NCI-H1930 (cell line): ENCODE measurements around the gene HSPA4L.

Source experiments
- DNase-seq, 2 experiments: peaks; one replicate each; lab custom pipeline; 2025; lab: John Stamatoyannopoulos, UW

Gene HSPA4L

DNA sequence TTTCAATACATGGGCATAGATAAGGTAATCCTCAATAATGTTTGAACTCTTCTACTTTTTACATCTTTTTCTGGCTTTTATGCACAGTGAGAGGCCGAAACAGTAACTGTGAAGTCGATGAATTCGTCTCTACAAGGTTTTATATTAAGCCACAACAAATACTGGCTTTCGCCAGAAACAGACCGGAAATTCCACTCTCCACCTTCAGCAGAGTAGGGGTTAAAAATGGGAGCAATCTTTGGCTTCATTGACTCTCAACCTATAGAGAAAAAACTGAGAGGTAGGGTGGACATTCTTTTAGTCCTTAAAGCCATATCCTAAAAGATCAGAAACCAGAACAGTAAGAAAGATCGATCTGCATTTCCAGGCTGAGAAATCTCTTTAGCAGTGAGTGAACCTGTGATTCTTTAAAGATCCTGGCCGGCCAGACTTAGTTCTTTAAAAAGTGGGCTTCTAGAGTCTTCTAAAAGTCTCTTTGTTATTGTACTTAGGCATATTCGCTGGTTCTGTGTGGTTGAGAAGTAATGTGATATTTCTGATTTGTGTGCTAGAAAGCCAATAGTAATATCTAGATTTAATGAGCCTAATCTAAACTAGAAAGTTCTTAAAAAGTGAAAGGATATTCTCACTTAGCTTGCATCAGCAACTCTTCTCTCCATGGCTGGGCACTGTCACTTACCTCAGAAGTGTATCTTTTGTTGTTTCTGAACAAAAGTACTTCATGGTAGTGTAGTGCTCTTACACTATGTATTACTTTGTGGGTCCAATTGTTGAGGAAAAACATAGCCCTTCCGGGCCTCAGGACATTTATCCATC is 2.0 kb downstream of the HSPA4L start:
- DNase-seq = no peak

DNA sequence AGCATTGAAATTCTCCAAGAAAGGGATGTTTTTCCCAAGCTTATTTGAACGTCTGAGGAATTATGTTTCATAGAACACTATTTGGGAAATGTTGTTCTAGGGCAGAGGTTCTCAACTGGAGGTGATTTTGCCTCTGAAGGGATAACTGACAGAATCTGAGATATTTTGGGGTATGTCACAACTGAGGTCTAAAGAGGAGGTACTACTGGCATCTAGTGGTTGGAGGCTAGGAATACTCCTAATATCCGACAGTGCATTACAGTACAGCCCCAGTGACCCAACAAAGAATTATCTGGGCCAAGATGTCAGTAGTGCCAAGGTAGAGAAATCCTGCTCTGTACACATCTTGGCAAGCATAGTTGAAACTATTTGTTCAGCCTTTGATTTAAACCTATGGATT is 6.4 kb downstream of the HSPA4L start:
- DNase-seq = no peak

DNA sequence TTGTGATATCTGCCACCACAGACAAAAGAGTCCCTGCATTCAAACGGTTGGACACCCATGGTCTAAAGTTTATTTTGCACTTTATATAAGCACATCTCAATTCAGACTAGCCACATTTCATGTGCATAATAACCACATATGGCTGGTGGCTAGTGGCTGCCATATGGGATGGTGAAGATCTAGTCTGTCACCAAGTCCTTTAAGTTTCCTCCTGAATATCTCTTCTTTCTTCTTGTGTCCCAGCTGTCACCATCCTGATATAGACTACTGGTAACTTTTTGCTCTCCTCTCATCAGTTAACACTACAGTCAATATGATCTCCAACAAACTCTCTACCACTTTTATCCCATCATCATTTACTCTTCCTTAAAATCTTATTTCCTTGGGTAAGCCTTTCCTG is 9.3 kb downstream of the HSPA4L start:
- no peak for DNase-seq

DNA sequence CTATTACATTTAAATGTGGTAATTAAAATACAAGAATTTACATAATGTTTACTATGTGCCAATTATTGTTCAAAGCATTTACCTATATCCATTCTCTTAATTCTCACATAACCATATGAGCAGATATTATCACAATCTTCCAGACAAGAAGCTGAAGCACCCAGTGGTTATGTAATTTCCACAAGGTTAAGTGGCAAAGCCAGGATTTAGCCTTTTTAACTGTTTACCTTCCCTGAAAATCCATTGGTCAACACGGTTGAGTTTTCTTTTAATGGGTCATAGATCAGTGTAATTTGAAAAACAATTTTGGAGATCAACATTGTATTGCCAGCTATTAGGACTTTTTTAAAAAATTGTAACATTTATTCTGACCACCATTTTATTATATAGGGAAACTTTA is 11.4 kb downstream of the HSPA4L start:
- DNase-seq = no peak

DNA sequence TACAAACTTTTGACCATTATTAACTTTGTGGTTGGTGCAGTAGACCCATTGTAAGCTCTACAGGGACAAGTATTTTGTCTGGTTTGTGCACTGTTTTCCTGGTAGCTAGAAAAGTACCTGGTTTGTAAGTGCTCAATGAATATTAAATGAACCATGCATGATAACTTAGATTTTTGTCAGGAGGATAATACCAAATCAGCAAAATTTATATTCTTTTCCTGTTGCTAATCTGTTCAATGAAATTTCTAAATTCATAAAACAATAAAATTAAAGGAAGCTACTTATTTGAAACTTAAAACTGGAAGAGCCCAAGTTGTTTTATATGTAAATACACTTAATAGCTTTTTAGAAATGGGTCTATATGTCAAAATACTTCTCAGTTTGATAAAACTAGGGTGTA is 17.6 kb downstream of the HSPA4L start:
- no peak for DNase-seq

DNA sequence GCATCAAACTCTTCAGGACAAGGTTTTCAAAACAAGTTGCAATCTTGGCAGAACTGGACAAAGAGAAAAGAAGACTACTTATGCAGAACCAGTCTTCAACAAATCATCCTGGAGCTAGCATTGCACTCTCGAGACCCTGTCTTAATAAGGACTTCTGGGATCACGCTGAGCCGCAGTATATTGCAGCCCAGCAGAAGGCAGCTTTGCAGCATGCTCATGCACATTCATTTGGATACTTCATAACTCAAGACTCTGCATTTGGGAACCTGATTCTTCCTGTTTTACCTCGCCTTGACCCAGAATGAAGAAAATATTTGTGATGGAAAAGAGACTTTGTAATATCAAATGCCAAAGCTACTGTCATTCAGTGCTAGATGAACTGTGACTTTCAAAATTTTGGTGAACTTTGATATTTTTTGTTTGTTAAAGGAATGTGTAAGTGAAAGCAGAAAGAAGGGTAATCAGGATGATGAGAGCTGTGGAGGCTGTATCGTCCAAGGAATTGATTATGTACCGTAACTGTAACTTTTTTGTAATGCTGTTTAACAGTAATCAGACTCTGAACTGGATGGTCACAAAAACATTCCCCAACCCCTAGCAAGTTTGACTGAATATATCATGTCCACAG is 27.2 kb downstream of the HSPA4L start:
- DNase-seq = no peak

DNA sequence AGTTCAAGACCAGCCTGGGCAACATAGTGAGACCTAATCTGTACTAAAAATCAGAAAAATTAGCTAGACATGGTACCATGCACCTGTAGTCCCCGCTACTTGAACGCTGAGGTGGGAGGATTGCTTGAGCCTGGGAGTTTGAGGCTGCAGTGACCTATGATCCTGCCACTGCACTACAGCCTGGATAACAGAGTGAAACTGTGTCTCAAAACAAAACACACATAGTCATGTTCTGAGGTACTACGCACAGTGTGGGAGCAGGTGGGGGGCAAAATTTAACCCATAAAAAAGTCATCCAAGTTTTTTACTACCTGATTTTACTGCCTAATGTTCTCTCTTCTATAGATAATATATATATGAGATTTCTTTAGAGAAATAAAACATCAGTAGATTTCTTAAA is 28.4 kb downstream of the HSPA4L start:
- no peak for DNase-seq

DNA sequence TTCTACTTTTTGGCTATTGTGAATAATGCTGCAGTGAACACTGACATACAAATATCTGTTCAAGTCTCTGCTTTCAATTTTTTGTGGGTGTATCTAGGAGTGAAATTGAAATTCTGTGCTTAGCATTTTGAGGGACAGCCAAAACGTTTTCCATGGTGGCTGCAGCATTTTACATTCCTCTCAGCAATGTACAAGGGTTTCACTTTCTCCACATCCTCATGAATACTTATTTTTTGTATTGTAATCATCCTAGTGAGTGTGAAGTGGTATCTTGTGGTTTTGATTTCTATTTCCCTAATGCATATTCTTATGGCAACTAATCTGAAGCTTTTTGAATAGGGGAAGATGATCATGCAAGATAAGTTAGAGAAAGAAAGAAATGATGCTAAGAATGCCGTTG is 40.3 kb downstream of the HSPA4L start:
- DNase-seq = no peak

DNA sequence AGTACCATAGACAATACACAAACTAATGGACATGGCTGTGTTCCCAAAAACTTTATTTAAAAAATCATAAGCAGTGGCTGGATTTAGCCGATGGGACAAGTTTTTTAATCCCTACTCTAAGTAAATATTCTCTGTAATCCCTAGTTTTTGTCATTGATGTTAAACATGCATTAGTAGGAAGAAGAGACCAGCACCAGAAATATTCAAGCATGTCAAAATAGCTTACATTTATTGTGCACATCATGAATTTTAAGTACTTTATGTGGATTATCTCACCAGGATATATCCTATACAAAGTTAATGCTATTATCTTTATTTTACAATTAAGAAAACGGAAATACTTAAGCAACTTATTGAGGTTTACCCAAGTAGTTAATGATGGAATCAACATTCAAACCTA is 46.0 kb downstream of the HSPA4L start:
- no peak for DNase-seq

DNA sequence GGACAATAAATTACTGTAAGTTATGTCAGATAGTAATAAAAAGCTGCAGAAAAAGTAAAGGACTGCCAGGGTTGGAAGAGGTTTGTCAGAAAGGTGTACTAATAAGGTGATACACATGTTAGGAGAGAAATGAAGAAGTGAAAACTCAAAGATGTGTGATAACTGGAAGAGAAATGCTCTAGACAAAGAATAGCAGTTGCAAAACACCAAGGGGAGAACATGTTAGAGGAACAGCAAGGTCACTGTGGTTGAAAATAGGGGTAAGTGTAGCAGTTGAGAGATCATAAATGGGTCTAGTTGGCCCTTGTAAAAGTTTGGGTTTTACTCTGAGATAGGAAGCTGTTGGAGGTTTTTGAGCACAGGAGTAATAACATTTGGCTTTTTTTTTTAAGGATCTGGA is 46.9 kb downstream of the HSPA4L start:
- no peak for DNase-seq

DNA sequence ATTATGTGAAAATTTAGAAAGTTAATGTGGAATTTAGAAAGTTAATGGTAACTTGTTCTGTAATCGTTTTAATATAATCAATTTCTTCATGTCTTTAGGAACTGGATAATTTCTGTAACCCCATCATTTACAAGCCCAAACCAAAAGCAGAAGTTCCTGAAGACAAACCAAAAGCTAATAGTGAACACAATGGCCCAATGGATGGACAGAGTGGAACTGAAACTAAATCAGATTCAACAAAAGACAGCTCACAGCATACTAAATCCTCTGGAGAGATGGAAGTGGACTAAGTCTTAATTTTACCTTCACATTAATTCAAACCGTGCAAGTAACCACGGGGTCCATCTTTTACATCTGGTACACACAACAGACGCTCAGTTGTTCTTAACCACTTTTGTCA is 50.5 kb downstream of the HSPA4L start:
- no peak for DNase-seq

DNA sequence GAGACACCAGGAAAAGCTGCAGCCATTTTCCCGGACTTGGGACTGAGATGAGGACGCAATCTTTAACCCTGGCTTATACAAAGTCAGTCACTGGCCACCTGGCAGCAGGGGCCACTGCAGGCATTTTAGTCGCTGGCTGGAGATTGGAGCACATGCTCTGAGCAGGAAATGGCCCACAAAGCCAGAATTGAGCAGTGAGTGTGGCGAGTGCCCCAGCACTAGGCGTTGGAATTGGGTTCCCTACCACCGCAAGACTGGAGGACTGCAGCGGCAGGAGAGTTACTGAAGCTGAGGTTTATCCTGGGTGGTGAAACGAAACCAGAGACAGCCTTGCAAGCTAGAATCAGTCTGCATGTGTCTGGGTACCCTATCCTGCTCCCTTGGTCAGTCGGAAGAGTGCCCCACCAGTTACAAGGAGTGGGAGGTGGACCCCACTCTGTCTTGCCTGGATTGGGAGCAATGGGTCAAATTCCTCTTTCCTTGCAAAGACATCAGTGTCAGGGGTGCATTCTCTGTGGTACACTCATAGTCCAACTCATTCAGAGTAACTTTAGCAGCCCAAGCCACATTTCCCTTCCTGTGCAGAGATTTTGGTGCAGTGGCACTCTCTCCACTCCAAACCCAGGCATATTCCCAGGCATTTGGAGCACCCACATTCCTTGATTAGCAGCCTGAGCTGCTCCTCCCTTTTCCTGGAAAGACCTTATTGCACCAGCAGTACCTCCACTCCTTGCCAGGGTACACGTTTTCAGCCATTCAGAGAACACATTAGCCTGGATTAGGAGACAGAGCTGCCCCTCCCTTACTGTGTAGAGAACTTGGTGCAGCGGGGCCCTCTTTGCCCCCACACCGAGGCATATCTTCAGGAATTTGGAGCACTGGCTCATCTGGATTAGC is 61.8 kb downstream of the HSPA4L start:
- DNase-seq = no peak

DNA sequence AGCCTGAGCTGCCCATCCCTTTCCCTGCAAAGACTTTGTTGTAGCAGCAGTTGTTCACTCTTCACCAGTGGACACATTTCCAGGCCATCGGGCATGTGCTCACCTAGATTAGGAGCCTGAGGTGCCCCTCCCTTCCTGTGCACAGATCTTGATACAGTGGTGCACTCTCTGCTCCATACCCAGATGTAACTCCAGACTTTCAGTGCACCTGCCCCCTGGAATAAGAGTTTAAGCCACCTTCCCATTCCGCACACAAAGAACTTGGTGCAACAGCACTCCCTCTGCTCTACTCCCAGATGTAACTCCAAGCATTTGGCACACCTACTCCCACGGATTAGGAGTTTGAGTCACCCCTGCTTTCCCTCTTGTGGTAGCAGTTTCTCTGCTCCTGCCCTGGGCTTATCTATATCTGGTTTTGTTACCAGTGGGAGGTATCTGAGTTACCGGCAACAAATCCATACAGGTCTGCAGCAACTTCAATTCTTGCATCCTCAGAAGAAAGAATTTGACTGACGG is 62.5 kb downstream of the HSPA4L start:
- DNase-seq = no peak

DNA sequence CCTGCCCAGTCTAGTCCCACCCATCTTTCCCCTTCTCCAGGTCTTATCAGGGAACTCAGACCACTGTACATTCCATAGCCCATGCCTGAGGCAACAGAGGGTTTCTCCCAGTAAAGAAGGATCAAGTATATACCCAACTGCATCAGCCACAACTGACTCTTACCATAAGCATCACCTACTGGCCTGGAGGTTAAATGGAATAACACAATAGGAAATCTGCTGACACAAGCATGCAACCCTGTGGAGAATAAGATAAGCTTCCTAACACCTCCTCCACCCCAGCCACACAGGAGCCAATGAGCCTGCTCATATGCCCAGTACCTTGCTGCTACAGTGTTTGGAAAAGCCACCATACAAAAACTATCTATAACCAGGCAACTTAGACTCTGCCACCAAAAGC is 63.9 kb downstream of the HSPA4L start:
- no peak for DNase-seq

DNA sequence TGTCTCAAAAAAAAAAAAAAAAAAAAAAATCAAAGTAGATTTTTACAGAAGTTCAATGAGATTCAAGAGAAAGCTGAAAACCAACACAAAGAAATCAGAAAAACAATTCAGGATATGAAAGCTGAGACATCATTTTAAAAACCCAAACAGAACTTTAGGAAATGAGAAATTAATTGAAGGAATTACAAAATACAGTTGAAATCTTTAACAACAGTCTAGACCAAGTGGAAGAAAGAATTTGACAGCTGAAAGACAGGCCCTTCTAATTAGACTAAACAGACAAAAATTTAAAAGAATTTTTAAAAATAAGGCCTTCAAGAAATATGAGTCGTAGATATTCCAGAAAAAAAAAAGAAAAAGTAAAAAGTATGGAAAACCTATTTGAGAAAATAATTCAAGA is 64.6 kb downstream of the HSPA4L start:
- DNase-seq = no peak

DNA sequence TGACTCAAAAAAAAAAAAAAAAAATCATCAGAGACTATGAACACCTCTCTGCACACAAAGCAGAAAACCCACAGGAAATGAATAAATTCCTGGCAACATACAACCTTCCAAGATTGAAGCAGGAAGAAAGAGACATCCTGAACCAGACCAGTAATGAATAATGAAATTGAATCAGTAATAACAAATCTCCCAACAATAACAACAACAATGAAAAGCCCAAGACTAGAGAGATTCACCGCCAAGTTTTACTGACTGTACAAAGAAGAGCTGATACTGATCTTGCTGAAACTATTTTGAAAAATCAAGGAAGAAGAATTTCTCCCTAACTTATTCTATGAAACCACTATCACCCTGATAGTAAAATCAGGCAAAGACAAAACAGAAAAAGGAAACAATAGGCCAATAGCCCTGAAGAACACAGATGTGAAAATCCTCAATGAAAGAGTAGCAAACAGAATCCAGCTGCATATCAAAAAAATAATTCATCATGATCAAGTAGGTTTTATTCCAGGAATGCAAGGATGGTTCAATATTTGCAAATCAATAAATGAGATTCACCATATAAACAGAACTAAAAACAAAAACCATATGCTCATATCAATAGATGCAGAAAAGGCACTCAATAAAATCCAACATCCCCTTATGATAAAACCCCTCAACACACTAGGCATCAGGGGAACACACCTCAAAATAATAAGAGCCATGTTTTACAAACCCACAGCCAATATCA is 67.5 kb downstream of the HSPA4L start:
- no peak for DNase-seq

DNA sequence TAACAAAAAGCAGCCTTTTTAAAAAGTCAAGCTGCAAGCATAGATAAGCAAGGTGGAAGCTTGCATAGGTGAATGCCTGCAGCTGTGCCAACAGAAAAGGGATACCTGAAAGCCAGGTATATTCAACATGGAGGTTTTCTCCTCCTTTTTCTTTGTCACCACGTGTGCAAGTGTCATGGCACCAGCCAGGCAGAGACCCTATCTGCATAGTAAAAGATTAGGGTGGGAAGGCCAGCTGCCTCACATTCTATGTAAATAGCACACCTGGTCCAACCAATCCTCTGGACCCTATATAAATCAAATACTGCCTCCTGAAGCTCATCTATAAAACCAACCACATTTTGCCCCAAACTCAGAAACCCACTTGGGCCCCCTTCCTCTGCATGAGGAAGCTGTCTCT is 70.5 kb downstream of the HSPA4L start:
- no peak for DNase-seq

DNA sequence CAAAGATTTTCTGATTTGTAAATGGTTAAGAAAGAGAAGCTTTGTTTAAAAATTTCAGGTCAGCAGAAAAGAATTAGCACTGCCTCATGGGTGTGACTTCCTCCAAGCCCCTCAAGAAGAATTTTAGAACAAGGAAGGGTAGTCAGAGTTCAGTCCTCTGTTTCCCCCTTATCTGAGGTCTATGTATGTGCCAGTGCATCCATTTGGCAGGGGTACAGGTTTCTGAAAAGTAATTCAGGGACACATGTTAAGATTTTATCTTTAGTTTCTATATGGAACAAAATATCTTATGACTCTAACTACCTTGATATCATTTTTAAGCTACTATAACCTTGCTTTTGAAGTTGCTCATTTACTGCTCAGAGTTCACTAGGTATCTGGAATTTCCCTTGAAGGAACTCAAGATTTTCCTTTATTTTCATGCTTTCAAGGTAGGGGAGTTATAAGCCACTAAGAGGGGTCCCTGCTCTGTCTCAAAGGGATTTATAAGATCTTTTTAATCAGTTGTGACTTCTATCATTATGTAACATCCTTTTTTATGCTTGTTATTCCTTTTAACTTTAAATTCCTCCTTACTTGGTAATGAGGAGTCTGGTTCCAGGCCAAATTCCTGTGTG is 74.2 kb downstream of the HSPA4L start:
- no peak for DNase-seq

DNA sequence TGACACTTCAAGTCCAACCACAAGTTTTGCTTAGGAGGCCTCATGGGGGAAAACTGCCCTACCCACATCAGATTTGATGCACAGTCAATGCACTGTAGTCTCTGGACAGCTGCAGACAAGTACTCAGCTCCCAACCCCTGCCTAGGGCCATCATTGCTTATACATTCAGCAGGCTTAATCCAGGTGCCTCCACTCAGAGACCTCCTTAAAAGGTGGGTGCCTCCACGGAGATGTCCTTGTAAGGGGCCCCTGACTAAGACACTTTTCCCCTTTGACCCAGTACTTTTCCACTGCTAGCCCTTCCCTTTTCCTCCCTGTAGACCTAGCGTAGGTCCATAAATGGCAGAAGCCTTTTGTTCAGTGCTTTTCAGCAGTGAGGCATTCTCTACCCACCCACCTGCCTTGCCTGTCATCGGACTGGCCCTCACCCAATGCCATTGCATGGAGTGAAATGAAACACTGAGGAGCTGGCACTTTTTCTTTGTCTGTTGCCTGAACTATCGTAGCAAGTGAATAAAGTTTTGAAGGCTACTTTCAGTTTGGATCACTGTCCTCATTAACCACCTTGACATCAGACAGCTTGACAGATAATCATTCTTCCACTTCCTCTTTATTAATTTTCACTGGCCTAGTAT is 74.8 kb downstream of the HSPA4L start:
- no peak for DNase-seq

DNA sequence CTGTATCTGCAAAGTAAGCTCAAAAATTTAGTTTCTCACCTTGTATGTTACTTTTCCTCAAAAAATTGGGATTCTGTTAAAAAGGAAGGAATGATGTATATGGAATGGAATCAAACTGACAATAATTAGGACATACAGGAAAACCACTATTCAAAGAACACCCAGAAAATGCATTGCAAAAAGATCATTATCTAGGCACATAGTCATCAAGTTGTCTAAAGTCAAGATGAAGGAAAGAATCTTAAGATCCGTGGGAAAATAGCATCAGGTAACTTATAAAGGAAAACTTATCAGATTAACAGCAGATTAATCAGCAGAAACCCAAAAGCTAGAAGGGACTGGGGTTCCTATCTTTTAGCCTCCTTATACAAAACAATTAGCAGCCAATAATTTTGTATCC is 75.5 kb downstream of the HSPA4L start:
- no peak for DNase-seq

DNA sequence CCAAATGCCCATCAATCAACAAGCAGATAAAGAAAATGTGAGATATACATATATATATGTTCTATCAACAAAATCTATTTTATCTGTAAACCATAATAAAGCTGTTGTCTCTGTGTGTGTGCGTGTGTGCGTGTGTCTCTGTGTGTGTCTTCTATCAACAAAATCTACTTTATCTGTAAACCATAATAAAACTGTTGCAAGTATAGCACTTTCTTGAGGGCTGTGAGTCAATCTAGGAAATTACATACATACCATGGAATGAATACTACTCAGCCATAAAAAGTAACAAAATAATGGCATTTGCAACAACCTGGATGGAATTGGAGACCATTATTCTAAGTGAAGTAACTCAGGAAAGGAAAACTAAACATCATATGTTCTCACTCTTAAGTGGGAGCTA is 86.1 kb downstream of the HSPA4L start:
- DNase-seq = no peak
